ENCODE results near the gene RMP24.

RMP24 gene

DNA sequence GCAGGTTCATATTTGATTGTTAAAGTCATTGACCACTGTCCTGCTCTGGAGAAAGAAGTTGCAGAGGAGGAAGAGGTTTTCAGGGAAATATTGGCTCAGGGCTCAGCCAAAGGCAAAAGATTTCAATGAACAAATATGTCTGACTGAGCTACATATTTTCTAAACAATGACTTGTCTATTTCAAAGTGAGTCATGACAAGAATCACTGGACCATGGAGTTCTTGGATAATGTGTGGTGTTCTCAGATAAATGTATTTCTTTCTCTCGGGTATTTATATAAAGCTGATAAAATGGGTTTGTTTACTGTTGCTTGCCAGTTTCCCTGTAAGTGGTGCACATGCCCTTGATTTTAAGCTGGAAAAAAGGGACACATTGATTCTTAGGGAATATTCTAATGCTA lies 34.3 kb upstream of the RMP24 start:
- WGBS (ENCODE audit: insufficient coverage), result 100% methylated on average over 1 of the region's 1 CpG
- no peaks in the 10 kb centered on the region for H3K36me3 ChIP-seq (replicated peaks in 1 of 2; ENCODE audit: control insufficient read depth in 1 of 2, insufficient read depth in 2 of 2, low read length in 2 of 2)
- no peaks in the 10 kb centered on the region for H4K20me1 ChIP-seq (ENCODE audit: insufficient read depth, low read length)
- H3K9me3 Mint-ChIP-seq, result peaks cover 0 to 3% (median 0%) of the 10 kb centered on the region in 7 donors
- H3K9ac ChIP-seq (ENCODE audit: insufficient read depth, low read length, poor library complexity, severe bottlenecking), result no peak overlapping the region
- intact Hi-C loops (cut with micrococcal nuclease), result no loop called here
- no peak overlapping the region for H3K4me2 ChIP-seq (replicated peaks; ENCODE audit: extremely low read depth, low read length, poor library complexity, severe bottlenecking)
- no peak overlapping the region for H2AFZ ChIP-seq (ENCODE audit: insufficient read depth, low read depth, low read length, poor library complexity, severe bottlenecking)
- no peak overlapping the region for H3K27ac ChIP-seq (ENCODE audit: low read depth in 1 of 2, low read length in 2 of 2)
- H3K36me3 Mint-ChIP-seq, result no peaks in the 10 kb centered on the region
- H3K4me1 Mint-ChIP-seq, result no peaks in the 10 kb centered on the region
- peaks cover 0 to 3% (median 2%) of the 10 kb centered on the region in 3 donors for H3K27me3 Mint-ChIP-seq (ENCODE audit: low read depth in 3 of 3)
- no peaks in the 10 kb centered on the region for H3K79me2 ChIP-seq (ENCODE audit: insufficient read depth, low read length)
- no peaks in the 10 kb centered on the region for H3K9me3 ChIP-seq (replicated peaks in 1 of 2; ENCODE audit: control insufficient read depth in 1 of 2, insufficient read depth in 1 of 2, low read length in 2 of 2)
- H3K4me3 Mint-ChIP-seq, result no peak overlapping the region
- DNase-seq, result no peak
- no peaks in the 10 kb centered on the region for H3K27me3 ChIP-seq (ENCODE audit: control insufficient read depth in 2 of 2, insufficient read depth in 2 of 2, low read length in 2 of 2)
- TF ChIP-seq, protein P1, sequence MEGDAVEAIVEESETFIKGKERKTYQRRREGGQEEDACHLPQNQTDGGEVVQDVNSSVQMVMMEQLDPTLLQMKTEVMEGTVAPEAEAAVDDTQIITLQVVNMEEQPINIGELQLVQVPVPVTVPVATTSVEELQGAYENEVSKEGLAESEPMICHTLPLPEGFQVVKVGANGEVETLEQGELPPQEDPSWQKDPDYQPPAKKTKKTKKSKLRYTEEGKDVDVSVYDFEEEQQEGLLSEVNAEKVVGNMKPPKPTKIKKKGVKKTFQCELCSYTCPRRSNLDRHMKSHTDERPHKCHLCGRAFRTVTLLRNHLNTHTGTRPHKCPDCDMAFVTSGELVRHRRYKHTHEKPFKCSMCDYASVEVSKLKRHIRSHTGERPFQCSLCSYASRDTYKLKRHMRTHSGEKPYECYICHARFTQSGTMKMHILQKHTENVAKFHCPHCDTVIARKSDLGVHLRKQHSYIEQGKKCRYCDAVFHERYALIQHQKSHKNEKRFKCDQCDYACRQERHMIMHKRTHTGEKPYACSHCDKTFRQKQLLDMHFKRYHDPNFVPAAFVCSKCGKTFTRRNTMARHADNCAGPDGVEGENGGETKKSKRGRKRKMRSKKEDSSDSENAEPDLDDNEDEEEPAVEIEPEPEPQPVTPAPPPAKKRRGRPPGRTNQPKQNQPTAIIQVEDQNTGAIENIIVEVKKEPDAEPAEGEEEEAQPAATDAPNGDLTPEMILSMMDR (IDR thresholded peaks at IDR 0.05), result no peak
- no peak overlapping the region for H3K4me3 ChIP-seq (replicated peaks in 1 of 3; ENCODE audit: low read depth in 2 of 3, low read length in 3 of 3)
- no peaks in the 10 kb centered on the region for H3K4me1 ChIP-seq (ENCODE audit: control insufficient read depth in 1 of 2, insufficient read depth in 2 of 2, low read length in 2 of 2)
- no peak overlapping the region for H3K27ac Mint-ChIP-seq

DNA sequence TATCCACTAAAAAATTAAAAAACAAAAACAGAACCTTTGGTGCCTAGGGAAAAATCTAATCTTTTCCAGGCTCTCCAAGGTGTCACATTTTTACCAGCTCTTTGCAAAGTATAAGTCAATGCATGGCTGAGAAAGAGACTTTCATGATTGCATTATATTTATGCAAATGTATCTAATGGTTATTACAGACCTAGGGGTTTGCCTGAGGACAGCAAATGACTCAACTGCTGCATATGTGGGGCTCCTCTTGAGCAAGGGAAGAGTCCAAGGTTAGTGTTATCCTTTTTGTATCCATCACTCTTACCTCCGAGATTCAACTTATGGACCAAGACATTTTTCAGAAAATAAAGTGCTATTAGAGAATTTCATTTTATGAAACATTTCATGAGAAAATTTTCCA lies 33.9 kb upstream of the RMP24 start:
- no peaks in the 10 kb centered on the region for H3K79me2 ChIP-seq (ENCODE audit: insufficient read depth, low read length)
- intact Hi-C loops (cut with micrococcal nuclease), result no loop called here

More for the DNA sequence above, 33.9 kb upstream of the RMP24 start:
- TF ChIP-seq, protein P1 (IDR thresholded peaks at IDR 0.05), result no peak
- Histone ChIP-seq H4K20me1 (ENCODE audit: insufficient read depth, low read length) (no peaks in the 10 kb centered on the region), H3K27me3 (ENCODE audit: control insufficient read depth in 2 of 2, insufficient read depth in 2 of 2, low read length in 2 of 2) (no peaks in the 10 kb centered on the region), H3K9ac (ENCODE audit: insufficient read depth, low read length, poor library complexity, severe bottlenecking) (no peak overlapping the region), H3K9me3 (replicated peaks in 1 of 2; ENCODE audit: control insufficient read depth in 1 of 2, insufficient read depth in 1 of 2, low read length in 2 of 2) (no peaks in the 10 kb centered on the region), H3K4me2 (replicated peaks; ENCODE audit: extremely low read depth, low read length, poor library complexity, severe bottlenecking) (no peak overlapping the region), H3K4me1 (ENCODE audit: control insufficient read depth in 1 of 2, insufficient read depth in 2 of 2, low read length in 2 of 2) (no peaks in the 10 kb centered on the region), H3K4me3 (replicated peaks in 1 of 3; ENCODE audit: low read depth in 2 of 3, low read length in 3 of 3) (no peak overlapping the region), H2AFZ (ENCODE audit: insufficient read depth, low read depth, low read length, poor library complexity, severe bottlenecking) (no peak overlapping the region), H3K27ac (ENCODE audit: low read depth in 1 of 2, low read length in 2 of 2) (no peak overlapping the region), H3K36me3 (replicated peaks in 1 of 2; ENCODE audit: control insufficient read depth in 1 of 2, insufficient read depth in 2 of 2, low read length in 2 of 2) (no peaks in the 10 kb centered on the region)
- peaks cover 0 to 3% (median 0%) of the 10 kb centered on the region in 7 donors for H3K9me3 Mint-ChIP-seq
- peaks cover 0 to 3% (median 2%) of the 10 kb centered on the region in 3 donors for H3K27me3 Mint-ChIP-seq (ENCODE audit: low read depth in 3 of 3)
- H3K27ac Mint-ChIP-seq, result no peak overlapping the region
- whole genome bisulfite sequencing (ENCODE audit: insufficient coverage), result no CpG with 5 or more reads among the region's 1 CpG
- no peaks in the 10 kb centered on the region for H3K36me3 Mint-ChIP-seq
- no peak overlapping the region for H3K4me3 Mint-ChIP-seq
- DNase-seq, result no peak
- no peaks in the 10 kb centered on the region for H3K4me1 Mint-ChIP-seq

Measured in CD14-positive monocyte (primary cell).